Measurements from ENCODE around the gene YJU2.
"Not testable (repeated sequence)": the region's sequence is repeated elsewhere in the genome, so short reads cannot be mapped to it uniquely, and the experiment has no call there.

The YJU2 gene

DNA sequence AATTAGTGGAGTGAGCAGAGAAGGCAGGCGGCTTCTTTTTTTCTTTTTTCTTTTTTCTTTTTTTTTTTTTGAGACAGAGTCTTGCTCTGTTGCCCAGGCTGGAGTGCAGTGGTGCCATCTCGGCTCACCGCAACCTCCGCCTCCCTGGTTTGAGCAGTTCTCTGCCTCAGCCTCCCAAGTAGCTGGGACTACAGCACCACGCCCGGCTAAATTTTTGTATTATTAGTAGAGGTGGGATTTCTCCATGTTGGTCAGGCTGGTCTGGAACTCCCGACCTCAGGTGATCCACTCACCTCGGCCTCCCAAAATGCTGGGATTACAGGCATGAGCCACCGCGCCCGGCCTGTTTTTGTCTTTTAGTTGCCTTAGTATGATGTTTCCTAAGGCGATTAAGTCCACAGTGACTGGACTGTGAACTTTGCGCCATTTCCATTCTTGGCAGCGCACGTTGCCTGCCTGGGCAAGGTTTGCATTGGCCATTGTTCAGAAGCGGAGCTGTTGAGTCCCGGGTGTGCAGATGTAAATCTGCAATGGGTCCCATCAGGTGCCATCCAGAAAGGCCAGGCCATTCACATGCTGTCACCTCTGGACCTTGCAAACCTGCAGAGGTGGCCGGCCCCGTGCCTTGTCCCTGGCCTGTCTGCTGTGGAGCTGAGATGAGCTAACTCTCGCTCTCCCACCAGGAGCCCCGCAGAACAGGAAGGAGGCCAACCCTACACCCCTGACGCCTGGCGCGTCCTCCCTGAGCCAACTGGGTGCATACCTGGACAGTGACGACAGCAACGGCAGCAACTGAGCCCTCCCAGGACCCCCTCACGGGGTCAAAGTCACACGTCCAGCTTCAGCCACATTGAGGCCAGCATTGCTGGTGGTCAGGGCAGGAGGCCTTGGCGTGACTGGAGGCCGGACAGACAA, 21.3 kb downstream of the YJU2 start:
- DNase-seq (ENCODE audit: low read depth in 3 of 3): no peak

- no peak for DNase-seq (ENCODE audit: low read depth in 3 of 3)
Measured at GRCh38 chr19:4268816-4269430, 22.0 kb downstream of the YJU2 start.

GRCh38 chr19:4272894-4273293, 26.0 kb downstream of the YJU2 start:
- DNase-seq (ENCODE audit: low read depth in 3 of 3): no peak

DNA sequence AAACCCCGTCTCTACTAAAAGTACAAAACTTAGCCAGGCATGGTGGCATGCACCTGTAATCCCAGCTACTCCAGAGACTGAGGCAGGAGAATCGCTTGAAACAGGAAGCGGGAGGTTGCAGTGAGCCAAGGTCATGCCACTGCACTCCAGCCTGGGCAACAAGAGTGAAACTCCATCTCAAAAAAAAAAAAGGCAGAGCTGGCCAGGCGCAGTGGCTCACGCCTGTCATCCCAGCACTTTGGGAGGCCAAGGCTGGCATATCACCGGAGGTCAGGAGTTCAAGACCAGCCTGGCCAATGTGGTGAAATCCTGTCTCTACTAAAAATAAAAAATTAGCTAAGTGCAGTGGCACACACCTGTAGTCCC, 27.4 kb downstream of the YJU2 start:
- DNase-seq (ENCODE audit: low read depth in 3 of 3): not testable (repeated sequence)

- no peak for DNase-seq (ENCODE audit: low read depth in 3 of 3)
Measured at GRCh38 chr19:4277191-4277696, 30.4 kb downstream of the YJU2 start.

DNA sequence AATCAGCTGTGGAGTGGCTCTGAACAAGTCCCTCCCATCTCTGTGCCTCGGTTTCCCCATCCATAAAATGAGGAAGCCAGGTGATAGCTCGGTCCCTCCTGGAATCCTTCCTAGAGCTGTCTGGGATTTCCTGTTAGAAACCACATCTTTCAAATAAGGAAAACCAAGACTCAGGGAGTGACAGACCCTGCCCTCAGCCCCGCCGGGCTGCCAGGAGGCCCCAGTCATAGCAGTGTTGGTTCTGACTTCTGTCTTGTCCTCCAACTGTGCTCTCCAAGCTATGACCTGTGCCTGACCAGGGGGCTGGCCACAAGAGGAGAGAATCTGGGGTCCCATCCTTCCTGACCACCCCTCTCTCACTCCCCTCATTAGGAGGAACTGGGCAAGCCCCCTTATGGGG, 31.1 kb downstream of the YJU2 start:
- DNase-seq (ENCODE audit: low read depth in 3 of 3): no peak

- no peak for DNase-seq (ENCODE audit: low read depth in 3 of 3)
Measured at GRCh38 chr19:4278419-4279266, 31.8 kb downstream of the YJU2 start, which contains the start of gene SHD. SHD (plus strand) TSS chr19:4279266; CDS start chr19:4280064, 798 bp downstream.

DNA sequence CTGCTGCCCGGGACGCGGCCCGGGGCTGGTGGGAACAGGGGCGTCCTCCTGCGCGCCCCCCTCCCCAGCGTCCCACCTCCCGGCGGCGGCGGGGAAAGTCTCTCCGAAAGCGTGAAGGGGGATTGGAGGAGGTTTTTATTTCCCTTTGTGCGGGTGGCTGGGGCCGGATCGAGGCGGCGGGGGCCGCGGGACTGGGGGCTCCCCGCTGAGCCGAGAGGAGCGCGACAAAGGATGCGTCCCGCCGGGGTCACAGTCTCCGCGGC, 32.3 kb downstream of the YJU2 start:
- DNase-seq (ENCODE audit: low read depth in 3 of 3): no peak

DNA sequence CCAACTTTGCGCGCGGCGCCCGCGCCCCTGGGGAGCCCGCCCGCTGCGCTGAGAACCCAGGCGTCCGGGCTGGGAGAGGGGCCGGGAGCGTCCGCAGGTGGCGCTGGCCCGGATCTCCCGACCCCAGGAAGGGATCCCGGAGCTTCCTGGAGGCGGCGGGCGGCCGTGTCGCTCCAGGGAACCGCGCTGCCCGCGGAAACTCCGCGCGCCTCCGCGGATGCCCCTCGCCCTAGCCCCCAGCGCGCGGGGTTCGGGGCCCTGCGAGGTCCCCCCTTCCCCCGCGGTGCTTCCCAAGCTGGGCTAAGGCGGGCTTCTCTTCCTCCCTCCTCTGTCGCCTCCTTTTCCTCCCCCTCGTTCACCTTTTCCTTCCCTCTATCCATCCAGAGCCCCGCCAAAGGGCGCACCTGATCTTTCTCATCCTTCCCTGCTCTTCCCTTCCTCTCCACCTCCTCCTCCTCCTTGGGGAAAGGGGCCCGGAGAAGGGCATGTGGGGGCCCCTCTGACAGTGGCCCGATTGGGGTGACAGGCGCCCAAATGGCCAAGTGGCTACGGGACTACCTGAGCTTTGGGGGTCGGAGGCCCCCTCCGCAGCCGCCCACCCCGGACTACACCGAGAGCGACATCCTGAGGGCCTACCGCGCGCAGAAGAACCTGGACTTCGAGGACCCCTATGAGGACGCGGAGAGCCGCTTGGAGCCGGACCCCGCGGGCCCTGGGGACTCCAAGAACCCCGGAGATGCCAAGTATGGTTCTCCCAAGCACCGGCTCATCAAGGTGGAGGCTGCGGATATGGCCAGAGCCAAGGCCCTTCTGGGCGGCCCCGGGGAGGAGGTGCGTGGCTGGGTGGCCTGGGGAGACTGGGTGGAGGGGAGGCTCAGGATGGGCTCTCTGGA, 32.9 kb downstream of the YJU2 start:
- DNase-seq (ENCODE audit: low read depth in 3 of 3): no peak

DNA sequence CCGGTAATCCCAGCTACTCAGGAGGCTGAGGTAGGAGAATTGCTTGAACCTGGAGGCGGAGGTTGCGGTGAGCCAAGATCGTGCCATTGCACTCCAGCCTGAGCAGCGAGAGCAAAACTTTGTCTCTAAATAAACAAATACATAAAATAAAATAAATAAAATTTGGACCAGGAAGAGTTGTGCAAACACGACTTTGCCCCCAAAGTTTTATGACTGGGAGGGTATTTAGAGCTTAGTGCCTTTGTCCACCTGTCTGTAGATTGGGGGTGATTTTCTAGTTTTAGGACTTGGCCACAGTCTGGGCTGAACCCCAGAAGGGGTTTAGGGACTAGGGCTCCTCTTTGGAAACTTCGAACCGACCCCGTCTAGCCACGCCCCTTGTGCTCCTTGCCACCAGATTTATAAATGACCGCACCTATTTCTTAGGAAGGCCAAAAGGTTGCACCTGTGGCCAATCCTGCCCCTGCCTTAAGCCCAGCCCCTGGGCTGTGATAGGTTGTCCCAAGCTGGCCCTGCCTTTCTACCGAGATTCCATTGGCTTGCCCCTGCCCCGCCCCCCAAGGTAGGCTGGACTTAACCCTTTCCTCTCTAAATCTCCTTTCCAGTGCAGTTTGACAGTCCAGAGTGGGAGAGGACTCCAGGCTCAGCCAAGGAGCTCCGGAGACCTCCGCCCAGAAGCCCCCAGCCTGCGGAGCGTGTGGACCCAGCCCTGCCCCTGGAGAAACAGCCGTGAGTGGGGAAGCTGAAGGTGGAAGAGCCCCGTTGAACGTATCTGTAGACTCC, 37.5 kb downstream of the YJU2 start:
- DNase-seq (ENCODE audit: low read depth in 3 of 3): no peak

DNA sequence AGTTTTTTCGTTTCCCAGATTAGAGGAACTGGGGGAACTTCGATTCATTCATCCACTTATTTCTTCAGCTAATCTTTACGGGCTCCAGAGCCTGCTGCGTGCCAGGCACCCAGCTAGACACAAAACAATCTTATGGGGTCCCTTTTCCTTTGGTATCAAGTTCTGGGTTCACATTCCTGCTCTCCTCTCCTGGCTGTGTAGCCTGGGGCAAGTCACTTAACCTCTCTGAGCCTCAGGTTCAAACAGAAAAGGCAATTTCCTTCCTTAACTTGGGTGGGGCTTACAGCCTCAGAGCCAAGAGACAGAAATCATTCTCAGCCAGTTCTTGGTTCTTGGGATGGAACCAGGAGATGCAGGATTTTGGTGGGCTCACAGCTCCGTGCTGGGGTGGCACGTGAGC, 38.1 kb downstream of the YJU2 start:
- no peak for DNase-seq (ENCODE audit: low read depth in 3 of 3)

GRCh38 chr19:4286141-4286540, 39.3 kb downstream of the YJU2 start:
- DNase-seq (ENCODE audit: low read depth in 3 of 3): not testable (repeated sequence)

DNA sequence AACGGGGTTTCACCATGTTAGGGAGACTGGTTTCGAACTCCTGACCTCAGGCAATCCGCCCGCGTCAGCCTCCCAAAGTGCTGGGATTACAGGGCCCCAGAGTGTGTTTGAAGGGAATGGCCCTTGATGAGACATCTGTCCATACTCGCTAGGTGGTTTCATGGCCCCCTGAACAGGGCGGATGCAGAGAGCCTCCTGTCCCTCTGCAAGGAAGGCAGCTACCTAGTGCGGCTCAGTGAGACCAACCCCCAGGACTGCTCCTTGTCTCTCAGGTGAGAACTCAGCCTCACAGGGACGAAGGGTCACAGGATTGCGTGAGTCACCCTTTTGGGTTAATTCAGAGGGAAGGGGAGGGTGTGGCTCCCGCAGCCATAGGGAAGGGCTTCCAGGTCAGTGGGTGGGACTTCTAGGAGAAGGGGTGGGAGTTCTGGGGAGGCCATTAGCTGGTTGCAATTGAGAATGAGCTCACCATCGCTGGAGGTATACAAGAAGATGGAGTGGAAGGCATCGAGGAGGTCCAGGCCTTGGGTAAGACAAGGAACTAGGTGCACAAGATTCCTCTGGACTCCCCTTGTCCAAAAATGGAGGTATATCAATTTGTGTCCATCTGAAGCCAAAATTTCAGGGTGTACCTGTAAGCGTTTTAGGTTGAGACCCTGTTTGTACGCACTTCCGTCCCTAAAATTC, 41.4 kb downstream of the YJU2 start:
- no peak for DNase-seq (ENCODE audit: low read depth in 3 of 3)

DNA sequence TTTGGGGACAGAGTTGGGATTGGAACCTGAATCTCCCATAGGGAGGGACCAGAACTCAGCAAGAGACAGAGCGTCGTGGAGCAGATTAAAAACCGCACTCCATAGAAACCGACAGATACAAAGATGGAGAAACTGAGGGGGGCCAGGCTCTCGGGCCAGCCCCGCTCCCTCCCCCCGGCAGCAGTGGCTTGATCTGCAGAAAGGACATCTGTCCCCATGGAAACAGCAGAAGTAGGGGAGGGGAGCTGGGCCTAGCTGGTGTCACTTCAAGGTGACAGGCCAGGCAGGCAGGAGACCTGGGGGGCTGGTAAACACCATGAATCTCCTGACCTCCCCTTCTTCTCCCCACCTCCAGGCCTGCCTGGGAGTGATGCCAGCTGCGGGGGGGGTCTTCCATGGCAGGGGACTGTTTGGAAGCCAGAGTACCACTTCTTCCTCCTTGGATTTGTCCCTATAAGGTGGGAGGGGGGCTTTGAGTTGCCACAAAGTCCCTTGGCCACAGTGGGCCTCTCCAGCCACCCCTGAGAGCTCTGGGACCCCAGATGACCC, 44.4 kb downstream of the YJU2 start:
- DNase-seq (ENCODE audit: low read depth in 3 of 3): no peak

DNA sequence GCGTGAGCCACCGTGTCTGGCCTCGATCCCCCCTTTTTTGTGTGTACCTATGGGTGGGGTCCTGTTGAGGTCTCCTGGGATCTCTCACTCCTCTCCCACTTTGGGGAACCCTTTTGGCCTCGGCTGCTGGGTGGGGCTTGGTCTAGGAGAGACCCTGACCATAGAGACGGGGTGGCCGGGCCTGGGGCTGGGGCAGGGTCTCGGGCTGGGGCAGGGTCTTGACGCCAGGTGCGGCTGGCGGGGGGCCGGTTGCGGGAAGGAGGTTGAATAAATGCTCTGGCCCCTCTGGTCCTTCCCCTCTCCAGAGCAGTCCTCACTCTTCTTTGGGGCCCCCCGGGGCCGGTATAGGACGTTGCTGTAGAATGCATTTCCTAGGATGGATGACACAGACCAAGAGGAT, 45.6 kb downstream of the YJU2 start:
- DNase-seq (ENCODE audit: low read depth in 3 of 3): no peak

DNA sequence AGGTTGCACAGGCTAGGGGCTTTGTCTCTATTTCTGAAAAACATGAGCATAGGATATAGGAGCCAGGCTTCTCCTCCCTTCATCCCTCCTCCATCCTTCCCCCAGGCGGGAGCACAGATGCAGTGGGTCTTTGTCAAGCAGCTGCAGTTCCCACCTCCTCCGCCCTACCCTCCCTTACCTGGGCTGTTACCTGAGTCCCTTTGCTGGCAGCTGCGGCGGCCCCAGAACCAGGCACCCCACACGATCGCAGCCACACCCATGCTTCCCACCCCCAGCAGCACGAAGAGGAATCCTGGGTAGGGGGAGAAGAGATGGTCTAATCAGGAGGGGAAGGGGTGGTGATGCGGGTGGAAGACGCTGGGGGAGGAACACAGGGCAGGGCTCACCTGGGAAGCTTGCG, 47.5 kb downstream of the YJU2 start:
- no peak for DNase-seq (ENCODE audit: low read depth in 3 of 3)

- no peak for DNase-seq (ENCODE audit: low read depth in 3 of 3)
Measured at GRCh38 chr19:4295972-4296771, 49.3 kb downstream of the YJU2 start.

DNA sequence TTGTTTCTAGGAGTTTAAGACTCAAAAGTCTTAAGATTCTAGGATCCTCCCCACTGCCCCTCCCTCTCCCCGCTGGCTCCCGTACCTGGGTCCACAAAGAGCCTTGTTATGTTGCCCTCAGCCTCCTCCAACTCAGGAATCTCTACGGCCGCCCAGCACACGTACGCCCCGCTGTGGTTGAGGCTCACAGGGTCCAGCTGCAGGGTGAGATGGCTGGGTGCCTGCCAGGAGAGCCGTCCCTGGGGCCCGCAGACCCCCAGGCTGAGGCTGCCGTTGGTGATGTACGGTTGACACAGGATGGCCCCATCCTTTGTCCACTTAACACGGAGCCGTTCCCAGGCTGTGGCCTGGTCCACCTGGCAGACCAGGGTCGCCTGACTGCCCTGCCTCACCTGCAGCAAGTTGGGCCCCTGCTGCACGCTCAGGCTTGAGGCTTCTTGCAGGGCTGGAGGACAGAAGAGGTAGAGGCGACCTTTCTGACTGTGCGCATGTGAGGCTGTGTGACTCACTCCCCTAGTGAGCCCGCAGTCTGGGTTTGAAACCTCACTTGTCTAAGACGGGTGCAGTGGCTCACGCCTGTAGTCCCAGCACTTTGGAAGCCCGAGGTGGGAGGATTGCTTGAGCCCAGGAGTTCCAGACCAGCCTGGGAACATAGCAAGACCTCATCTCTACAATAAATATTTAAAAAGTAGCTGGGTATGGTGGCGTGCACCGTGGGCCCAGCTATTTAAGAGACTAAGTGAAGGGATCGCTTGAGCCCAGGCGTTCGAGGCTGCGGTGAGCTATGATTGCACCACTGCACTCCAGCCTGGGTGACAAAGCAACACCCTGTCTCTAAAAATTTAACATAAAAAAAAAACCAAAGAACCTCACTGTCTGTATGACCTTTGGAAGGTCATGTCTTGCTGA, 51.3 kb downstream of the YJU2 start:
- DNase-seq (ENCODE audit: low read depth in 3 of 3): peak in 1 of 3 experiments; percentile 38

Data from stimulated activated CD4-positive, alpha-beta T cell treated with anti-CD3 and anti-CD28 coated beads, TNF-alpha, amount 100 ng/mL, for 24 hours (primary cell).